Hepatocyte (in vitro differentiated cells): ENCODE results near the gene AEBP1.

Source experiments
- CTCF ChIP-seq: fragments of 200-600 bp; sonication (generic); IDR thresholded peaks from 2 replicates; pipeline ENCODE4 v1.5.1; 2016; ENCODE audit warnings: antibody characterized with exemption, mild to moderate bottlenecking; ENCODE audit not compliant: poor library complexity
- EZH2 ChIP-seq: fragments of 200-600 bp; sonication (generic); IDR thresholded peaks from 2 replicates; pipeline ENCODE4 v1.6.1; 2016; ENCODE audit warnings: antibody characterized with exemption, mild to moderate bottlenecking, borderline replicate concordance

GRCh38 chr7:44158096-44158872 lies 54.1 kb downstream of the AEBP1 start:
- no peak for TF ChIP-seq CTCF
- no peak for TF ChIP-seq EZH2
